WTC11 (cell line): Measurements from ENCODE around the gene CCDC92. TPM values are rescaled to one million over a fixed set of nuclear protein-coding genes. Genes with fewer than 3 reads are reported as not detected.

Experiments used
- ATAC-seq: fragments of 200-7000 bp; cut with Tn5 transposase; 2 replicates; pipeline ENCODE4 v1.10.0; 2021; ENCODE audit warnings: mild to moderate bottlenecking, moderate library complexity
- CTCF ChIA-PET: fragments of 300-600 bp; sonication (Branson Sonifier 250); formaldehyde crosslinking; loops from one replicate; lab custom pipeline; 2021; ENCODE audit warnings: antibody characterized with exemption; lab: Charles Lee
- POLR2A ChIA-PET: fragments of 350-600 bp; sonication (Branson Sonifier 250); formaldehyde crosslinking; loops from one replicate; lab custom pipeline; 2021; ENCODE audit warnings: antibody characterized with exemption; lab: Charles Lee
- DNase-seq: peaks from one replicate; pipeline ENCODE4 v3.0.0; 2021; ENCODE audit warnings: low spot score
- H3K27ac Mint-ChIP-seq: 2 replicates; pipeline ENCODE4 v1.8.0; 2021; ENCODE audit warnings: mixed read lengths
- H3K27me3 Mint-ChIP-seq: 2 replicates; pipeline ENCODE4 v1.8.0; 2021; ENCODE audit warnings: low read depth, mild to moderate bottlenecking, moderate library complexity, mixed read lengths
- H3K36me3 Mint-ChIP-seq: 2 replicates; pipeline ENCODE4 v1.8.0; 2021; ENCODE audit warnings: mixed read lengths
- H3K4me1 Mint-ChIP-seq: 2 replicates; pipeline ENCODE4 v1.8.0; 2022; ENCODE audit warnings: mixed read lengths
- H3K4me3 Mint-ChIP-seq: 2 replicates; pipeline ENCODE4 v1.8.0; 2021; ENCODE audit warnings: mild to moderate bottlenecking, moderate library complexity, mixed read lengths
- H3K9me3 Mint-ChIP-seq: 2 replicates; pipeline ENCODE4 v1.8.0; 2021; ENCODE audit warnings: mixed read lengths
- EMX1 ChIP-seq: fragments of 250-450 bp; sonication (Bioruptor Pico); IDR thresholded peaks from 2 replicates; pipeline ENCODE4 v1.8.0; 2021; ENCODE audit warnings: mild to moderate bottlenecking
- GRHL2 ChIP-seq: fragments of 250-450 bp; sonication (Bioruptor Pico); IDR thresholded peaks from 2 replicates; pipeline ENCODE4 v1.8.0; 2022; ENCODE audit warnings: mild to moderate bottlenecking, moderate library complexity; ENCODE audit not compliant: insufficient replicate concordance, severe bottlenecking
- GTF2I ChIP-seq: fragments of 250-450 bp; sonication (Bioruptor Pico); conservative IDR thresholded peaks from 2 replicates; pipeline ENCODE4 v1.4.0; 2021; ENCODE audit warnings: mild to moderate bottlenecking
- HMGA2 ChIP-seq: fragments of 250-450 bp; sonication (Bioruptor Pico); IDR thresholded peaks from 2 replicates; pipeline ENCODE4 v1.4.0; 2021; ENCODE audit warnings: mild to moderate bottlenecking, moderate library complexity
- MYBL2 ChIP-seq: sonication (generic); formaldehyde crosslinking; IDR thresholded peaks from 2 replicates; pipeline ENCODE4 v1.8.1; 2023; ENCODE audit warnings: mild to moderate bottlenecking, moderate library complexity, missing genetic modification reagents
- NFE2L1 ChIP-seq: sonication (generic); formaldehyde crosslinking; IDR thresholded peaks from 2 replicates; pipeline ENCODE4 v1.8.1; 2023; ENCODE audit warnings: missing genetic modification reagents
- SOX15 ChIP-seq: fragments of 250-450 bp; sonication (Bioruptor Pico); IDR thresholded peaks from 2 replicates; pipeline ENCODE4 v1.9.0; 2021; ENCODE audit warnings: mild to moderate bottlenecking
- TP53 ChIP-seq: sonication (generic); formaldehyde crosslinking; IDR thresholded peaks from 2 replicates; pipeline ENCODE4 v1.8.1; 2023; ENCODE audit warnings: mild to moderate bottlenecking, missing genetic modification reagents
- ZNF671 ChIP-seq: fragments of 250-450 bp; sonication (Bioruptor Pico); IDR thresholded peaks from 2 replicates; pipeline ENCODE4 v1.8.0; 2021; ENCODE audit warnings: mild to moderate bottlenecking
- total RNA-seq: library from RNA; stranded (reverse); gene quantifications from 3 replicates; pipeline ENCODE4 v1.2.3, GENCODE V29; 2021
- TF ChIP-seq, protein P1 (sequence below): sonication (generic); formaldehyde crosslinking; IDR thresholded peaks from 2 replicates; pipeline ENCODE4 v1.8.0; 2022; ENCODE audit warnings: mild to moderate bottlenecking, missing genetic modification reagents
- TF ChIP-seq, protein P2 (sequence below): fragments of 250-450 bp; sonication (Bioruptor Pico); IDR thresholded peaks from 2 replicates; pipeline ENCODE4 v1.9.0; 2021; ENCODE audit warnings: moderate library complexity, mild to moderate bottlenecking, inconsistent platforms, borderline replicate concordance
- TF ChIP-seq, protein P3 (sequence below): sonication (generic); formaldehyde crosslinking; IDR thresholded peaks from 2 replicates; pipeline ENCODE4 v1.8.0; 2022; ENCODE audit warnings: mild to moderate bottlenecking, missing genetic modification reagents
- TF ChIP-seq, protein P4 (sequence below): fragments of 250-450 bp; sonication (Bioruptor Pico); conservative IDR thresholded peaks from 2 replicates; pipeline ENCODE4 v1.9.0; 2021; ENCODE audit warnings: mild to moderate bottlenecking
- TF ChIP-seq, protein P5 (sequence below): sonication (generic); formaldehyde crosslinking; IDR thresholded peaks from 2 replicates; pipeline ENCODE4 v1.8.0; 2023; ENCODE audit warnings: missing genetic modification reagents
- TF ChIP-seq, protein P6 (sequence below): sonication (generic); formaldehyde crosslinking; conservative IDR thresholded peaks from 2 replicates; pipeline ENCODE4 v1.8.1; 2023; ENCODE audit warnings: mild to moderate bottlenecking, low read depth, missing genetic modification reagents, moderate library complexity
- TF ChIP-seq, protein P7 (sequence below): sonication (generic); formaldehyde crosslinking; IDR thresholded peaks from 2 replicates; pipeline ENCODE4 v1.8.0; 2022; ENCODE audit warnings: missing genetic modification reagents
- TF ChIP-seq, protein P8 (sequence below): sonication (generic); formaldehyde crosslinking; IDR thresholded peaks from 2 replicates; pipeline ENCODE4 v1.8.1; 2022; ENCODE audit warnings: low read depth, mild to moderate bottlenecking, moderate library complexity, missing genetic modification reagents, borderline replicate concordance

CCDC92 gene
- total RNA-seq, 1 experiment from 2014 or later = 2.7 TPM

DNA sequence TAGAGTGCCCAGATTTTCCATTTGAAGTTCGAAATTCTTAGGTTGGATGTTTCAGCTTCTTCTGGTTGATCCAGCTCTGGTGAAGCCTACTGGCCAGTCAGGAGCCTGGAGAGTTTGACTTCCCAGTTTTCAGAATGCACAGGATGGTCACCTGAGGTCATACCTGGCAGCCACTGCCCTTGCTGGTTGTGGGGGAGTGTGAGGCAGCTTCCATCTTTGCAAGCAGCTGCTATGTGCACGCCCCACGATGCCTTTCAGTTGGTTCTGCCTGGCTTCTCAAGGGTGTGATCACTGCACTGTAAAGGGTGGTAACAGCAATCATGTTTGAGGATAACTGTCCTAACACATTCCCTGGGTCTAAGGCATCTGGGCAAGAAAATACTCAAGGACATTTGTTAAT, 15.4 kb downstream of the CCDC92 start:
- CTCF ChIA-PET = interaction anchor here (1.9 kb wide), 1 partner anchor 18 kb away, joined by 5 read pairs; no protein-coding TSS in a partner anchor
- Mint-ChIP-seq H3K36me3 (no peaks in the 10 kb centered on the region), H3K27me3 (peaks cover 88% of the 10 kb centered on the region), H3K4me1 (no peaks in the 10 kb centered on the region), H3K27ac (no peak overlapping the region), H3K4me3 (no peak overlapping the region), H3K9me3 (no peaks in the 10 kb centered on the region)
- ATAC-seq (no peak), DNase-seq (no peak)
- POLR2A ChIA-PET = interaction anchor here (0.7 to 1.0 kb wide), 2 partner anchors 11 to 39 kb away, joined by 3 to 4 read pairs; no protein-coding TSS in a partner anchor
- no peak for TF ChIP-seq GRHL2 (CRISPR knock-in tag)
- TF ChIP-seq, protein P1, sequence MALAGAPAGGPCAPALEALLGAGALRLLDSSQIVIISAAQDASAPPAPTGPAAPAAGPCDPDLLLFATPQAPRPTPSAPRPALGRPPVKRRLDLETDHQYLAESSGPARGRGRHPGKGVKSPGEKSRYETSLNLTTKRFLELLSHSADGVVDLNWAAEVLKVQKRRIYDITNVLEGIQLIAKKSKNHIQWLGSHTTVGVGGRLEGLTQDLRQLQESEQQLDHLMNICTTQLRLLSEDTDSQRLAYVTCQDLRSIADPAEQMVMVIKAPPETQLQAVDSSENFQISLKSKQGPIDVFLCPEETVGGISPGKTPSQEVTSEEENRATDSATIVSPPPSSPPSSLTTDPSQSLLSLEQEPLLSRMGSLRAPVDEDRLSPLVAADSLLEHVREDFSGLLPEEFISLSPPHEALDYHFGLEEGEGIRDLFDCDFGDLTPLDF (CRISPR knock-in tag) = no peak
- TF ChIP-seq, protein P2, sequence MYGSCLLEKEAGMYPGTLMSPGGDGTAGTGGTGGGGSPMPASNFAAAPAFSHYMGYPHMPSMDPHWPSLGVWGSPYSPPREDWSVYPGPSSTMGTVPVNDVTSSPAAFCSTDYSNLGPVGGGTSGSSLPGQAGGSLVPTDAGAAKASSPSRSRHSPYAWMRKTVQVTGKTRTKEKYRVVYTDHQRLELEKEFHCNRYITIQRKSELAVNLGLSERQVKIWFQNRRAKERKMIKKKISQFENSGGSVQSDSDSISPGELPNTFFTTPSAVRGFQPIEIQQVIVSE = no peak
- TF ChIP-seq, protein P3, sequence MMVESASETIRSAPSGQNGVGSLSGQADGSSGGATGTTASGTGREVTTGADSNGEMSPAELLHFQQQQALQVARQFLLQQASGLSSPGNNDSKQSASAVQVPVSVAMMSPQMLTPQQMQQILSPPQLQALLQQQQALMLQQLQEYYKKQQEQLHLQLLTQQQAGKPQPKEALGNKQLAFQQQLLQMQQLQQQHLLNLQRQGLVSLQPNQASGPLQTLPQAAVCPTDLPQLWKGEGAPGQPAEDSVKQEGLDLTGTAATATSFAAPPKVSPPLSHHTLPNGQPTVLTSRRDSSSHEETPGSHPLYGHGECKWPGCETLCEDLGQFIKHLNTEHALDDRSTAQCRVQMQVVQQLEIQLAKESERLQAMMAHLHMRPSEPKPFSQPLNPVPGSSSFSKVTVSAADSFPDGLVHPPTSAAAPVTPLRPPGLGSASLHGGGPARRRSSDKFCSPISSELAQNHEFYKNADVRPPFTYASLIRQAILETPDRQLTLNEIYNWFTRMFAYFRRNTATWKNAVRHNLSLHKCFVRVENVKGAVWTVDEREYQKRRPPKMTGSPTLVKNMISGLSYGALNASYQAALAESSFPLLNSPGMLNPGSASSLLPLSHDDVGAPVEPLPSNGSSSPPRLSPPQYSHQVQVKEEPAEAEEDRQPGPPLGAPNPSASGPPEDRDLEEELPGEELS = no peak

DNA sequence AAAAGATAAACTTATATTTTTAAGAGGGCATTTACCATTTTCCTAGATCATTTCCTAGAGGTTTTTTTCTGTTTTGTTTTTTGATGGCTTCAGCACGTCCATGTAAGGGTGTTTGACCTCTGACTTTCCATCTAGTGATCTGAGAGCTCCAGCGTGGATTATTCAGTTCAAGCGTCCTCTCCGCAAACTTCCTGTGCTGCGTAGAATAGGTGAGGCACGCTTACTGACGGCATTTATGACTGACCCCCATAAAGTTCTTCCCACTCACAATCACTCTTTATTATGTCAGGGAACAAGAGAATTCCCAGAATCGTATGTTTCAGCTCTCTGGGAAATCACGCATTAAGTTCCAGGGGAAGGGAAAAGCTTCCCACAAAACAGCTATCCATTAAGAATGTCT, 16.4 kb downstream of the CCDC92 start:
- ATAC-seq (no peak), DNase-seq (no peak)
- H3K36me3 Mint-ChIP-seq = no peaks in the 10 kb centered on the region
- no peak overlapping the region for H3K27ac Mint-ChIP-seq
- H3K4me1 Mint-ChIP-seq = no peaks in the 10 kb centered on the region
- H3K27me3 Mint-ChIP-seq = peaks cover 83% of the 10 kb centered on the region
- CTCF ChIA-PET = interaction anchor here (1.9 kb wide), 1 partner anchor 17 kb away, joined by 5 read pairs; no protein-coding TSS in a partner anchor
- H3K4me3 Mint-ChIP-seq = no peak overlapping the region
- no peaks in the 10 kb centered on the region for H3K9me3 Mint-ChIP-seq
- POLR2A ChIA-PET = interaction anchor here (1.0 kb wide), 1 partner anchor 10 kb away, joined by 3 read pairs; no protein-coding TSS in a partner anchor
- TF ChIP-seq GTF2I = no peak
- no peak for TF ChIP-seq SOX15
- no peak for TF ChIP-seq HMGA2
- no peak for TF ChIP-seq EMX1
- TF ChIP-seq NFE2L1 = no peak
- no peak for TF ChIP-seq ZNF671 (CRISPR knock-in tag)
- TF ChIP-seq, protein P4, sequence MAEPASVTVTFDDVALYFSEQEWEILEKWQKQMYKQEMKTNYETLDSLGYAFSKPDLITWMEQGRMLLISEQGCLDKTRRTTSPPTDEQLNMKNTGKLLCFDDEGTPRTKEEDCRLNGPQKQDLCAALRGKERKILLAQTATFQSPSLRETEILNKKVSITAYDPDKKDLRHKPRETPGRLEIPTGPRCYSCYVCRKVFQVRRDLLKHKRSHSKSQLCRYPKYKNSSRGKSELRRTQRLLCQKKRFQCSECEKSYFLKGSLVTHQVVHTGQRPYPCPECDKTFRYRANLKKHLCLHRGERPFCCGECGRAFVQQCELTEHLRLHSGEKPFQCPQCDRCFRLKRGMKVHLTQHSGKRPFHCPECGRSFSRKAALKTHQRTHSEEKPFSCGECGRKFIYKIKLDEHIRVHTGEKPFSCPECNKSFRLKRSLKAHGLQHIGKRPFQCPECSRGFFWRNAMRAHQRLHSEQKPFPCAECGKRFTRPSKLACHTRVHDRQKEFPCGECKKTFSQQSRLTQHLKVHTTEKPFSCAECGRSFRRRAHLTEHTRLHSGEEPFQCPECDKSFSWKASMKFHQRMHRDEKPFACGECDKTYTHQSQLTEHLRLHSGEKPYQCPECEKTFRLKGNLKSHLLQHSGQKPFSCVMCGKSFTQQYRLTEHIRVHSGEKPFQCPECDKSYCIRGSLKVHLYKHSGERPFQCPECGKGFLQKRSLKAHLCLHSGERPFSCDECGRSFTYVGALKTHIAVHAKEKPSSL (CRISPR knock-in tag) = no peak
- TF ChIP-seq, protein P5, sequence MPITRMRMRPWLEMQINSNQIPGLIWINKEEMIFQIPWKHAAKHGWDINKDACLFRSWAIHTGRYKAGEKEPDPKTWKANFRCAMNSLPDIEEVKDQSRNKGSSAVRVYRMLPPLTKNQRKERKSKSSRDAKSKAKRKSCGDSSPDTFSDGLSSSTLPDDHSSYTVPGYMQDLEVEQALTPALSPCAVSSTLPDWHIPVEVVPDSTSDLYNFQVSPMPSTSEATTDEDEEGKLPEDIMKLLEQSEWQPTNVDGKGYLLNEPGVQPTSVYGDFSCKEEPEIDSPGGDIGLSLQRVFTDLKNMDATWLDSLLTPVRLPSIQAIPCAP (CRISPR knock-in tag) = no peak
- TF ChIP-seq, protein P6, sequence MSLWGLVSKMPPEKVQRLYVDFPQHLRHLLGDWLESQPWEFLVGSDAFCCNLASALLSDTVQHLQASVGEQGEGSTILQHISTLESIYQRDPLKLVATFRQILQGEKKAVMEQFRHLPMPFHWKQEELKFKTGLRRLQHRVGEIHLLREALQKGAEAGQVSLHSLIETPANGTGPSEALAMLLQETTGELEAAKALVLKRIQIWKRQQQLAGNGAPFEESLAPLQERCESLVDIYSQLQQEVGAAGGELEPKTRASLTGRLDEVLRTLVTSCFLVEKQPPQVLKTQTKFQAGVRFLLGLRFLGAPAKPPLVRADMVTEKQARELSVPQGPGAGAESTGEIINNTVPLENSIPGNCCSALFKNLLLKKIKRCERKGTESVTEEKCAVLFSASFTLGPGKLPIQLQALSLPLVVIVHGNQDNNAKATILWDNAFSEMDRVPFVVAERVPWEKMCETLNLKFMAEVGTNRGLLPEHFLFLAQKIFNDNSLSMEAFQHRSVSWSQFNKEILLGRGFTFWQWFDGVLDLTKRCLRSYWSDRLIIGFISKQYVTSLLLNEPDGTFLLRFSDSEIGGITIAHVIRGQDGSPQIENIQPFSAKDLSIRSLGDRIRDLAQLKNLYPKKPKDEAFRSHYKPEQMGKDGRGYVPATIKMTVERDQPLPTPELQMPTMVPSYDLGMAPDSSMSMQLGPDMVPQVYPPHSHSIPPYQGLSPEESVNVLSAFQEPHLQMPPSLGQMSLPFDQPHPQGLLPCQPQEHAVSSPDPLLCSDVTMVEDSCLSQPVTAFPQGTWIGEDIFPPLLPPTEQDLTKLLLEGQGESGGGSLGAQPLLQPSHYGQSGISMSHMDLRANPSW (CRISPR knock-in tag) = no peak
- TF ChIP-seq MYBL2 (CRISPR knock-in tag) = no peak
- TF ChIP-seq TP53 (CRISPR knock-in tag) = no peak
- TF ChIP-seq, protein P7, sequence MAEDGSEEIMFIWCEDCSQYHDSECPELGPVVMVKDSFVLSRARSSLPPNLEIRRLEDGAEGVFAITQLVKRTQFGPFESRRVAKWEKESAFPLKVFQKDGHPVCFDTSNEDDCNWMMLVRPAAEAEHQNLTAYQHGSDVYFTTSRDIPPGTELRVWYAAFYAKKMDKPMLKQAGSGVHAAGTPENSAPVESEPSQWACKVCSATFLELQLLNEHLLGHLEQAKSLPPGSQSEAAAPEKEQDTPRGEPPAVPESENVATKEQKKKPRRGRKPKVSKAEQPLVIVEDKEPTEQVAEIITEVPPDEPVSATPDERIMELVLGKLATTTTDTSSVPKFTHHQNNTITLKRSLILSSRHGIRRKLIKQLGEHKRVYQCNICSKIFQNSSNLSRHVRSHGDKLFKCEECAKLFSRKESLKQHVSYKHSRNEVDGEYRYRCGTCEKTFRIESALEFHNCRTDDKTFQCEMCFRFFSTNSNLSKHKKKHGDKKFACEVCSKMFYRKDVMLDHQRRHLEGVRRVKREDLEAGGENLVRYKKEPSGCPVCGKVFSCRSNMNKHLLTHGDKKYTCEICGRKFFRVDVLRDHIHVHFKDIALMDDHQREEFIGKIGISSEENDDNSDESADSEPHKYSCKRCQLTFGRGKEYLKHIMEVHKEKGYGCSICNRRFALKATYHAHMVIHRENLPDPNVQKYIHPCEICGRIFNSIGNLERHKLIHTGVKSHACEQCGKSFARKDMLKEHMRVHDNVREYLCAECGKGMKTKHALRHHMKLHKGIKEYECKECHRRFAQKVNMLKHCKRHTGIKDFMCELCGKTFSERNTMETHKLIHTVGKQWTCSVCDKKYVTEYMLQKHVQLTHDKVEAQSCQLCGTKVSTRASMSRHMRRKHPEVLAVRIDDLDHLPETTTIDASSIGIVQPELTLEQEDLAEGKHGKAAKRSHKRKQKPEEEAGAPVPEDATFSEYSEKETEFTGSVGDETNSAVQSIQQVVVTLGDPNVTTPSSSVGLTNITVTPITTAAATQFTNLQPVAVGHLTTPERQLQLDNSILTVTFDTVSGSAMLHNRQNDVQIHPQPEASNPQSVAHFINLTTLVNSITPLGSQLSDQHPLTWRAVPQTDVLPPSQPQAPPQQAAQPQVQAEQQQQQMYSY = no peak
- TF ChIP-seq, protein P8, sequence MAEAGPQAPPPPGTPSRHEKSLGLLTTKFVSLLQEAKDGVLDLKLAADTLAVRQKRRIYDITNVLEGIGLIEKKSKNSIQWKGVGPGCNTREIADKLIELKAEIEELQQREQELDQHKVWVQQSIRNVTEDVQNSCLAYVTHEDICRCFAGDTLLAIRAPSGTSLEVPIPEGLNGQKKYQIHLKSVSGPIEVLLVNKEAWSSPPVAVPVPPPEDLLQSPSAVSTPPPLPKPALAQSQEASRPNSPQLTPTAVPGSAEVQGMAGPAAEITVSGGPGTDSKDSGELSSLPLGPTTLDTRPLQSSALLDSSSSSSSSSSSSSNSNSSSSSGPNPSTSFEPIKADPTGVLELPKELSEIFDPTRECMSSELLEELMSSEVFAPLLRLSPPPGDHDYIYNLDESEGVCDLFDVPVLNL (CRISPR knock-in tag) = no peak
- TF ChIP-seq, protein P3 = no peak
